WI38 (cell line): ENCODE results near the gene TRPV4.

ENCODE experiments used
- H3K4me3 ChIP-seq: 2 replicates; pipeline ENCODE4 v1.5.1; 2011; ENCODE audit warnings: low read depth, mild to moderate bottlenecking, control low read depth, low read length
- CTCF ChIP-seq: IDR thresholded peaks from 2 replicates; pipeline ENCODE4 v1.5.1; 2012; ENCODE audit warnings: low read depth, mild to moderate bottlenecking, control low read depth, low read length

Gene TRPV4

GRCh38 chr12:109792992-109793391 is 40.2 kb downstream of the TRPV4 start:
- no peak overlapping the region for H3K4me3 ChIP-seq
- no peak for TF ChIP-seq CTCF

GRCh38 chr12:109789526-109790048 is 43.6 kb downstream of the TRPV4 start:
- no peak for TF ChIP-seq CTCF
- no peak overlapping the region for H3K4me3 ChIP-seq

GRCh38 chr12:109786799-109787198 is 46.4 kb downstream of the TRPV4 start:
- H3K4me3 ChIP-seq: no peak overlapping the region

GRCh38 chr12:109785854-109786253 is 47.3 kb downstream of the TRPV4 start:
- H3K4me3 ChIP-seq: no peak overlapping the region
- TF ChIP-seq CTCF: no peak

More at GRCh38 chr12:109786799-109787198, 46.4 kb downstream of the TRPV4 start:
- TF ChIP-seq CTCF: no peak

- no peak overlapping the region for H3K4me3 ChIP-seq
Measured at GRCh38 chr12:109783965-109784244, 49.3 kb downstream of the TRPV4 start.

GRCh38 chr12:109783135-109783964 is 49.8 kb downstream of the TRPV4 start:
- no peak for TF ChIP-seq CTCF
- H3K4me3 ChIP-seq: no peak overlapping the region

More at GRCh38 chr12:109783965-109784244, 49.3 kb downstream of the TRPV4 start:
- no peak for TF ChIP-seq CTCF

GRCh38 chr12:109782326-109782703 is 50.9 kb downstream of the TRPV4 start:
- no peak overlapping the region for H3K4me3 ChIP-seq
- no peak for TF ChIP-seq CTCF
